ENCODE data around the gene KAZN.

The KAZN gene

GRCh38 chr1:14887044-14887566, 288.6 kb downstream of the KAZN start:
- no peak for DNase-seq (ENCODE audit: low spot score)

DNA sequence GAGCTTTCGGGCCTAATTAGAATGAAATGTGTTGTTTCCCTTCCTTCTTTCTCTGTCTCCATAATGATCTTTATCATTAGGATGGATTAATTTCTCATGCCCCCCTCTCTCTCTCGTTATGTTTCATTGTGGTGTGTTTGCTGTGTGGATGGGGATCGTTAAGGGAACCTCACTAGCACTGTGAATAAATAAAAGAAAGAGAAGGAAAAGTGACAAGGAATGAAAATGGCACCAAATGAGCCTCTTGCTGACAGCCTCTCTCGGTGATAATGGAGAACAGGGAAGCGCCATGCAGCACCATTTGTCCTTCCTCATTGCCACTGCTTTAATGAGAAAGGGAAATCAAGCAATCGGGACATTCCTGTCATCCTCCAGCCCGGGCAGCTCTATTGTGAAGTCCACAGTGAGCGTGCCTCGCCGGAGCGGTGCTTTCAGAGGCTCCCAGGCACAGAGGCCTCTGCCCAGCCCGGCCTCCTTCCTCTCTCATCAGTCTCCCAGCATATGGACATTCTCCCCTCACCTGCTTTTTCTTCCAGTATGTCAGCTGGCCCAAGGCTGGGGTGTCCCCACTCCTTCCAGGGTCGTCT, 289.4 kb downstream of the KAZN start:
- DNase-seq (ENCODE audit: low spot score) = no peak

DNA sequence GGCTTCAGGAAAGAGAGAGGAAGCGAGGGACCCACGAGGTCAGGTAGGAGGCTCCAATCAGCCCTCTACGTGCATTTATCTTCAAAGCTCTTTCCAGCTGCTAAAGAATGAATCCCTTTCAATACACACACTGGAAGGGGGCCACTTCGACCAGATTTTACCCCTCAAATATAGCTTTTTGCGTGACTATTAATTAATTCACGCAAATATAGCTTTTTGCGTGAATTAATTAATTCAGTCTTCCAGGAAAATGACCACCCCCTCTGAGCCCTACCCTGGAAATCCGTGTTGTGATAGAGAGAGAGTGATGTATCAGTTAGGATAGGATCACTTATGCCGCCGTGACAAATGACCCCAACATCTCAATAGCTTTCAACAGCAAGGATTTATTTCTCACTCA, 289.9 kb downstream of the KAZN start:
- no peak for DNase-seq (ENCODE audit: low spot score)

DNA sequence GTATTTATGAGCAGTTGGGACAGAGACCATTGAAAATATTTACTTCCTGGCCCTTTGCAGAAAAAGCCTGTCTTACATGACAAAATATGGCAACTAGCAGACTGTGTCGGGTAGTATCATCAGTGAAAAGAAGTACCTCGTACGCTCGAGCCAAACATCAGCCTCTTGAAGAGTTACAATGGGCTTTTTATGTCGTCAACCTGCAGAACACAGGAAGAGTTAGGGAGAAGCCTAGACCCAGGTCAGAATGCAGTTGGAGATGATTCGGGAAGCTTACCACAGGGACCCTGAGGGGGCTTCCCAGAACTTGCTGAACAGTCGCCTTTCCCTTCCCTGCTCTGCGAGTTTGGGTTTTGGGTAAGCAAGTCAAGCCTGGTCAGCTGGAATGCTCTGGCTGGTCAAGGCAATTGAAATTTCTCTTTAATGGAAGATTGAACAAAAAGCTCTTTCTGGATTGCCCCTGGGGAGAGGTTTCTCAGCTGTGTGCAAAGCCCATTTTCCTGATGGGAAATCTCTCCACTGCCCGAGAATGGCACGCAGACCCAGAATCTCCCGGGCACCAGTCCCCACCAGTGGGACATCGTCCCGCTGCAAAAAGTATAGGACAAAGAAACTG, 291.4 kb downstream of the KAZN start:
- no peak for DNase-seq (ENCODE audit: low spot score)

DNA sequence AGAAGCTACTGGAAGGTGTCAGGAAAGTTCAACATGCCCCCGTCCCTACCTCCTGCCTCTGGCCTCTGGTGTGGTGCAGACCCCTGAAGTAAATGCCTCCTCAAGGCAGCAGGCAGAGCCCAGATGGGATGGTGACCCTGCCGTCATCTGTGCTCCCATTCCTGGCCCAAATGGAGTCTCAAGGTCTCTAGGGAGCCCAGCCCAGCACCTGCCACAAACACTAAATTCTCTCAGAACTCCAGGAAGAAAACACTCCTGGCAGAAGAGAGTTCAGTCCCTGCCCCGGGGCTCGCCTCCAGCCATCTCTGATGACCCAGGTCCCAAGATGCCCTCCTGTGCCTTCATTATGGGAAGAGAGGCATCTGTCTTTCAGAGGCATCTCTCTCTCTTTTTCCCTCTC, 293.5 kb downstream of the KAZN start:
- DNase-seq (ENCODE audit: low spot score) = no peak

DNA sequence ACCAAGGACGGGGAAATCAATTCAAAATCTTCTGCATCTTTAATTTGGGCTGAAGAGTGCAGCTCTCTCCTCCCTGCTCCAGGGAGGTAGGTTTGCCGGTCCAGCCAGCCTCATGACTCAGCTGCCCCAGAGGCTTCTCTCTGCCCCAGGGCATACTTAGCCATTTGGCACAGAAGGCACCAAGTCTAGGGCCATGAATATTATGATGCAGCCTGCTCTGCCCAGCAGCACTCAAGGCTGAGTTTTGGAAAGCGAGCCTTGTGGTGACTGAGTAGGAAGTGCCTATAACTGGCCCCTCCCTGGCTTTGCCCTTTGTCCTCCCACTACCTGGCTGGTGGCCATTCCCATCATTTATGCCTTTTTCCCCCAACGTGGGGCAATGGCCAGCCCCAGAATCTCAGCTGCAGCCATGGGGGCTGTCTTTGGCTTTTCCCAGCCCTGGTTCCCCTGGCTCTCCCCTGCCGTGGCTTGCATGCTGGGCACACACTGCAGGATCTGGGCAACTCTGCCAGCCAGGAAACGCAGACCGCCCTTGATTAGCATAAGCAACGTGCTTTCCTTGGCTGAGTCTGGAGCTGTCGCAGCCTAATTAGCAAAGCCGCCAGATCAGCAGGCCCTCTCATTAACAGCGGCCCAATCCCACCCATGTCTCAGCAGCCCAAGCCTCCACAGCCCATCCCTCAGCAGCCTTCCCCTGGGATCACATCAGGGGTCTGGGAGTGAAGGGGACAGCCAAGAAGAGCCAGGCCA, 296.5 kb downstream of the KAZN start:
- DNase-seq (ENCODE audit: low spot score) = no peak

- DNase-seq (ENCODE audit: low spot score) = no peak
These were observed 297.2 kb downstream of the KAZN start for GRCh38 chr1:14895727-14896126.

- no peak for DNase-seq (ENCODE audit: low spot score)
These were observed 298.0 kb downstream of the KAZN start for GRCh38 chr1:14896381-14897079.

DNA sequence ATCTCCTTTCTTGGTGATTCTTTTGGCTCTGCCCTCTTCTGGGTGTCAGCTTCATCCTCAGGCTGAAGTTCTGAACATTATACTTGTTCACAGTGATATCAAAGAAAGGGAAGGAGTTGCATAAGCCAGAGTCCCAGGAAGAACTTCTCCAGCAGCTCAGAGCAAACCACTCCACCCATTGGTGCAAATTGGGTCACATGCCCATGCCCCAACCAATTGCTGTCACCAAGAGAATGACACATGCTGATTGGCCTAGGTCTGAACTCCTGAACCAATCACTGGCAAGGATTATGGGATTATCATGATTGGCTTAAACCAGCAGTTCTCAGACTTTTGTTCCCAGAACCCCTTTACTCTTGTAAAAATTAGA, 298.6 kb downstream of the KAZN start:
- no peak for DNase-seq (ENCODE audit: low spot score)

DNA sequence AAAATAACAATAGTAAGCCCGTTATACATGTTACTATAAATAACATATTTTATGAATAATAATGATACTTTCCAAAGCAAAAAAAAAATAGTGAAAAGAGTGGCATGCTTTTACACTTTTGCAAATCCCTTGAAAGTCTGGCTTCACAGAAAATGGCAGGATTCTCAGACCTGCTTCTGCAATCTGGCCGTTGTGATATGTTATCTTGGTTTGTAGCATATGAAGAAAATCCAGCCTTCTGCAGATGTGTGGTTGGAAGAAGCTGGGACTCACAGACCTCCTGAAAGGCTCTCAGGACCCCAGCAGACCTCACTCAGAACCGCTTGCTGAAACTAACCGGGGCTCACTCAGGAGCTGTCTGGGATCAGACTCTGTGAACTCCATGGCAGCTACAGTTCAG, 299.1 kb downstream of the KAZN start:
- DNase-seq (ENCODE audit: low spot score) = no peak

GRCh38 chr1:14897997-14898645, 299.6 kb downstream of the KAZN start:
- DNase-seq (ENCODE audit: low spot score) = no peak

DNA sequence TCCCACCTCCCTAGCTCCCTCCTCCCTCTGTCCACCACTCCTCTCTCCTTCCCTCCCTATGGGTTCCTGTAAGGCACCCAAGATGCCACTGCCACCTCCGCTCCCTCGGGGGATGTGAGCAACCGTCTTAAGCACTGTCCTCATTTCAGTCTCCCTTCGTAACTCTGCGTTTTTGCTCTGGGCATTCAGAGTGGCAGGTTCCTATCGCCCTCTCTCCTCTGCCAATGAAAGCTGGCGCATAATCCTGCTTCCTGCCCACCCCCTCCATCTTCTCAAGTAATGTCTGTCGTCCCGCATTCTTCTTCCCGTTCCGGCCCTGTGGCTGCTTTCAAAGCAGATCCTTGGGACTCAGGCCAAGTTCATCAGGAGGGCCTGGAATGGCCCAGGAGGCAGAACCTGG, 301.2 kb downstream of the KAZN start:
- no peak for DNase-seq (ENCODE audit: low spot score)

DNA sequence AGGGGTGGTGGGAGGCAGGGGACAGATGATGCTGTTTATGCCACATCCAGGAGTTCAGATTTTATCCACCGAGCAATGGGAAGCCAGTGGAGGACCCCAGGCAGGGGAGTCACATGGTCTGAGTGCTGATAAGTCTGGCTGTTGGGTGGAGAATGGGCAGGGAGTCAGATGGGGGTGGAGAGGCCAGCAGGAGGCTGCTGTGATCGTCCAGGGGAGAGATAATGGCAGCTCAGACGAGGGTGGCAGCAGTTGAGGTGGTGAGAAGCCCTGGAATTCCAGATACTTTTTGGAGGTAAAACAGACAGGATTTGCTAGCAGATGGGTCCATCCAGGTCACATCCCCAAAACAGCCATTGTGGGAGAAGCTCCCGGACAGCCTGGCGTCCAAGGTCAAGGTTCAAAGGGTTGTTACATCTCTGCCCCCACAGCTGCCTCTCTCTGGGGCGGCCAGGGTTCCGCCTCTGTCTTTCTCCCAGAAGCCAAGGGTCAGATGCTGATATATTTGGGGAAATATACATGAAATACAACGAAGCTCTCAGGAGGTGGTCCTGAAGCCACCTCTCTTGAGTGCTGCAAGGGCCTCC, 303.0 kb downstream of the KAZN start:
- DNase-seq (ENCODE audit: low spot score) = no peak

- DNase-seq (ENCODE audit: low spot score) = no peak
These were observed 305.4 kb downstream of the KAZN start for GRCh38 chr1:14903922-14904321.

- DNase-seq (ENCODE audit: low spot score) = no peak
These were observed 308.2 kb downstream of the KAZN start for GRCh38 chr1:14906665-14907064.

GRCh38 chr1:14907416-14907815, 308.9 kb downstream of the KAZN start:
- no peak for DNase-seq (ENCODE audit: low spot score)

DNA sequence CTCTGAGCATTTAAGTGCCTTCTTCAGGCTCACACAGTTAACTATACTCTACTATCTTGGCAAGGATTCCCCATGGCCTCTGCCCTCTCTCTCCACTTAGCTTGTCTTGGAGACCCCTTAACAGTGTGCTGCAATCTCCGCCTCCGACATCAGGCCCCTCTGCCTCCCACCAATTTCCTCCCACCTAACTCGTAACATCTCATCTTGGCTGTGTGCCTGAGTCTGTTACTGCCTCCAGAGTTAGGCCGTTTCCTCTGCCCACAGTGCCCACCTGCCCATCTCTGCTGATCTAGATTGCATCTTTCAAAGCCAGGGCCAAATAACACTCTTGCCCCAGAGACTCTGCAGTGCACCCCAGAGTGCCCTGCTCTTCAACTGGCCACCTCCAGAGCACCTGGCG, 310.8 kb downstream of the KAZN start:
- no peak for DNase-seq (ENCODE audit: low spot score)

GRCh38 chr1:14909920-14910460, 311.5 kb downstream of the KAZN start:
- no peak for DNase-seq (ENCODE audit: low spot score)

DNA sequence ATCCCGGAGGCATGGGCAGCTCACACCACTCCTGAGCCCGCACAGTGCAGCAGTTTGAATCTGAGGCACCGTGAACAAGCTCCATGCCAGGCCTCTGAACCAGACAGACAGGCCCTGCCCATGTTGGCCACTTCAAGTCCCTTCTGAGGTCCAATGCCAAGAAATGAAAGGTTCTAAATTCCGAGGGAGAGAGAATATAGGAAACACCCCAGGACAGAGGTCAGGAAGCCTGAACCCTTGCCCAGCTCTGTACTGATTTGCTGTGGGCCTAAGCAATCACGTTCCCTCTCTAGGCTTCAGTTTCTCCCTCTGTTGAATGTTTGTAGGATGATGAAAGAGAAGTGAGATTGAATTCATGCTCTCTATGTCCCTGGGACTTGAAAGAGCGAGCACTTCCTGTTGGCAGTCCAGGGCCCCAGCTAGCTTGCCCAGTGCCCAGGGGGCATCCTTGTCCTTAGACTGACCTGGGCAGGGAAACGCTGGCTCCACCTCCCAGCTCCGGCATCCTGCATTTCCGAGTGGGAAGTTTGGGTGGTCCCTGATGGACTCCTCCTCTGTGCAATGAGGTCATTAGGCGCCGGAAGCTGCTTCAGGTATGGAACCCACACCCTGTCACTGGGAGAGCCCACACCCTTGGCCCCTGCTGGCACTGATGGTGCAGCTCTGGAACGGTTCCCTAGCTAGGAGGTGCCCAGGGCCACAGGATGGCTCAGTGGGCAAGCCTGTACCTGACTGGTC, 312.7 kb downstream of the KAZN start:
- DNase-seq (ENCODE audit: low spot score) = no peak

DNA sequence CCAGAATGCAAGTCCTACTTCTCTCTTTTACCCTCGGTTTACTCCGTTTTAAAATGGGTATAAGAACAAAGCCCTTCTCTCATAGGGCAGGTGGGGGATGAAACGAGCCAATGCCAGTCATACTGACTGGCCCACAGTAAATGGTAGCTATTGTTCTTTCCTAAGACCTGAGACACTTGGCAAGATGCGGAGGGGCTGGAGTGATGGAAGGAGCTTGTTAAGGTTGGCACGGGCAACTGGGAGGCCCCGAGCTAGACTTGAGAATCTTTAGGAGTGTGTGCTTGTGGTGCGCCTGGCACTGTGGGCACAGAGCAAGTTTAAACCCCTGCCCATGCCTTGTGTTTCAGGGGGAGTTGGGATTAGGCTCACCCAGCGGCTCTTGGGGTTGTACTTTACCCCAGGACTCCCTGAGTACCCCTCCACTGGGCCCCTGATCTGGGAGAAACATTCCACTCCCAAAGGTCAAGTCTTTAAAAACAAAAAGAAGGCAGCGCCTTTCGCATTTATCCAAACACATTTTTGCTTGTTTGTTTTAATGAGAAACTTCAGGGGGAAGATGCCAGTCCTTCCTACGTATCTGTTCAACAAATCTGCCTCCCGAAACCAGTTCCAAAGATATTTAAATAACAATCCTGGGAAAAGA, 314.5 kb downstream of the KAZN start:
- DNase-seq (ENCODE audit: low spot score) = no peak
